Transverse colon (tissue), 4 donors: ENCODE results near the gene TTC4. TPM values are rescaled to one million over a fixed set of nuclear protein-coding genes. Genes with fewer than 3 reads are reported as not detected.

Experiments
- DNase-seq: peaks from one replicate; pipeline ENCODE4 v3.0.0-alpha.2; 2019
- H3K27ac ChIP-seq, 4 donors: fragments of 200-600 bp; sonication (generic); 2 replicates each; pipeline ENCODE4 v1.5.1; 2016 to 2018; ENCODE audit warnings: inconsistent platforms in 4 of 4
- H3K27me3 ChIP-seq: fragments of 200-600 bp; sonication (generic); 2 replicates; pipeline ENCODE4 v1.5.1; 2017; ENCODE audit warnings: inconsistent platforms
- H3K36me3 ChIP-seq, 4 donors: fragments of 200-600 bp; sonication (generic); 2 replicates each; pipeline ENCODE4 v1.5.1; 2017 to 2019; ENCODE audit warnings: inconsistent platforms in 4 of 4
- H3K4me1 ChIP-seq, 4 donors: fragments of 200-600 bp; sonication (generic); 2 replicates each; pipeline ENCODE4 v1.5.1; 2017 to 2020; ENCODE audit warnings: inconsistent platforms in 4 of 4
- H3K4me3 ChIP-seq, 4 donors: fragments of 200-600 bp; sonication (generic); 1 replicate in 1 of 4; 2 replicates in 3 of 4; pipeline versions ENCODE4 v1.5.1 to v1.6.1; 2017 to 2019; ENCODE audit warnings: inconsistent platforms in 4 of 4
- H3K9me3 ChIP-seq, 2 donors: fragments of 200-600 bp; sonication (generic); 2 replicates each; pipeline ENCODE4 v1.5.1; 2017 to 2019; ENCODE audit warnings: inconsistent platforms in 2 of 2
- EP300 ChIP-seq: sonication (generic); formaldehyde crosslinking; IDR thresholded peaks from one replicate; pipeline ENCODE4 v1.6.1; 2017; ENCODE audit warnings: antibody characterized with exemption, low read depth
- POLR2A ChIP-seq: fragments of 450-650 bp; IDR thresholded peaks from one replicate; pipeline ENCODE4 v1.6.1; 2016; ENCODE audit warnings: antibody characterized with exemption, mild to moderate bottlenecking, moderate library complexity
- POLR2AphosphoS5 ChIP-seq, 3 donors: sonication (generic); formaldehyde crosslinking; IDR thresholded peaks; one replicate each; pipeline ENCODE4 v1.6.1; 2016; ENCODE audit warnings: antibody characterized with exemption in 3 of 3
- WGBS, 2 donors: methylation state at CpG; one replicate each; pipeline ENCODE4 v1.1.5; 2018; ENCODE audit warnings: low coverage in 1 of 2; 5-methylcytosine and 5-hydroxymethylcytosine counted together
- in situ Hi-C, 4 donors: fragments of 200-750 bp; cut with MboI; loops; one replicate each; pipeline versions ENCODE4 v1.15.0 to v1.15.1; 2017; ENCODE audit warnings: low sequenced_read_pairs in 3 of 4, low pct_ligation_motif_present in 1 of 4, low pct_unique_long_range_greater_than_20kb in 1 of 4
- intact Hi-C: fragments of 100-400 bp; cut with DNase I; formaldehyde crosslinking; loops from one replicate; pipeline ENCODE4 v1.15.1; 2023; ENCODE audit warnings: low total_unique reads
- total RNA-seq, 4 donors: library from RNA; depleted of rRNA; stranded (reverse); fragments of >200 nt; gene quantifications; one replicate each; pipeline ENCODE4 v1.1.0, GENCODE V29; 2016
- TF ChIP-seq, protein P1 (sequence below), 5 experiments: fragments of 200-600 bp in 3 of 5; fragments of 450-650 bp in 2 of 5; sonication (generic) in 3 of 5; IDR thresholded peaks; 1 replicate in 2 of 5; 2 replicates in 3 of 5; pipeline ENCODE4 v1.5.1; 2016 to 2017; ENCODE audit warnings: antibody characterized with exemption in 5 of 5, inconsistent platforms in 3 of 5, mild to moderate bottlenecking in 2 of 5, moderate library complexity in 1 of 5

Gene TTC4
- total RNA-seq, 4 donors from 2014 or later = 1.8 to 33.7 (median 15.2) TPM

DNA sequence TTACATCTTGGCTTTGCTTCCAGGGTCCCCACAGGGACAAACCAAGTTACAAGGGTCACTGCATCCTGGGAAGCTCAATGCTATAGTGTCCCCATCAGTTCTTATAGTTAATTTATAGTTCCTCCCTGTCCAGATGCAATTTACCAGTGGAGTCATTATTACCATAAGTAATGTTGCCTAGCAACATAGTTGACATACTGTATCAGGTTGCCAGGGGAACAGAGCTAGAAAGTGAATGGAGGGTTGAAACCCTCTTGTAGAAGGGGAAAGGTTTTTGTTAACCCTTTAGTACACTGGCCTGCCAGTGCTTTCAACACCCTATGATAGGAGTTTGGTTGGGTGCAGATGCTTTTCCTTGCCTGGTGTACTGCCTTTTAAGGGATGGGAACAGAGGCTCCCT is 34.3 kb upstream of the TTC4 start:
- Histone ChIP-seq H3K27ac (no peak overlapping the region), H3K9me3 (no peaks in the 10 kb centered on the region), H3K27me3 (no peaks in the 10 kb centered on the region), H3K36me3 (no peaks in the 10 kb centered on the region), H3K4me1 (no peaks in the 10 kb centered on the region), H3K4me3 (no peak overlapping the region)
- intact Hi-C loops (no loop called here), in situ Hi-C loops (no loop called here)
- no peak for DNase-seq
- TF ChIP-seq EP300 (no peak), POLR2AphosphoS5 (IDR thresholded peaks at IDR 0.05) (no peak)

DNA sequence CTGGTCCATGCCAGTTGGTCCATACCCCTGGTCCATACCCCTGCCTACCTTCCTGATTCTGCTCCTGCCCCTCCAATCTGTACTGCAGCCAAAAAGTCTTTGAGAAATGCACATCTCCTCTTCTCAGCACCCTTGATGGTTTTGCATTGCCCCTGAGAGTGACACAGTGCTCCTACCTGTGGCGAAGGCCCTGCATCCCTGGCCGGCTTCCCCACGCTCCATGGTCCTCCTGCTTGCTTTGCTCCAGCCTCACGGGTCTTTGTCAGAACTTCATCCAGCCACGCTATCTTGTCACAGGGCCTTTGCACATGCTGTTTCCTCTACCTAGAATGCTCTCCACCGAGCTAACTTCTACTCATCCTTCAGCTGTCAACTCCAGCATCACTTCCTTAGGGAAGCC is 32.2 kb upstream of the TTC4 start:
- no peak overlapping the region for H3K4me3 ChIP-seq
- no peaks in the 10 kb centered on the region for H3K4me1 ChIP-seq
- no peaks in the 10 kb centered on the region for H3K27me3 ChIP-seq
- DNase-seq = no peak
- intact Hi-C loops (no loop called here), in situ Hi-C loops (no loop called here)
- WGBS, 2 donors = 77 to 83% methylated on average over 6 of the region's 6 CpGs
- H3K27ac ChIP-seq = no peak overlapping the region
- no peaks in the 10 kb centered on the region for H3K9me3 ChIP-seq
- TF ChIP-seq EP300 (no peak), POLR2AphosphoS5 (IDR thresholded peaks at IDR 0.05) (no peak), POLR2A (no peak)
- TF ChIP-seq, protein P1, sequence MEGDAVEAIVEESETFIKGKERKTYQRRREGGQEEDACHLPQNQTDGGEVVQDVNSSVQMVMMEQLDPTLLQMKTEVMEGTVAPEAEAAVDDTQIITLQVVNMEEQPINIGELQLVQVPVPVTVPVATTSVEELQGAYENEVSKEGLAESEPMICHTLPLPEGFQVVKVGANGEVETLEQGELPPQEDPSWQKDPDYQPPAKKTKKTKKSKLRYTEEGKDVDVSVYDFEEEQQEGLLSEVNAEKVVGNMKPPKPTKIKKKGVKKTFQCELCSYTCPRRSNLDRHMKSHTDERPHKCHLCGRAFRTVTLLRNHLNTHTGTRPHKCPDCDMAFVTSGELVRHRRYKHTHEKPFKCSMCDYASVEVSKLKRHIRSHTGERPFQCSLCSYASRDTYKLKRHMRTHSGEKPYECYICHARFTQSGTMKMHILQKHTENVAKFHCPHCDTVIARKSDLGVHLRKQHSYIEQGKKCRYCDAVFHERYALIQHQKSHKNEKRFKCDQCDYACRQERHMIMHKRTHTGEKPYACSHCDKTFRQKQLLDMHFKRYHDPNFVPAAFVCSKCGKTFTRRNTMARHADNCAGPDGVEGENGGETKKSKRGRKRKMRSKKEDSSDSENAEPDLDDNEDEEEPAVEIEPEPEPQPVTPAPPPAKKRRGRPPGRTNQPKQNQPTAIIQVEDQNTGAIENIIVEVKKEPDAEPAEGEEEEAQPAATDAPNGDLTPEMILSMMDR (IDR thresholded peaks at IDR 0.05) = no peak
- no peaks in the 10 kb centered on the region for H3K36me3 ChIP-seq

DNA sequence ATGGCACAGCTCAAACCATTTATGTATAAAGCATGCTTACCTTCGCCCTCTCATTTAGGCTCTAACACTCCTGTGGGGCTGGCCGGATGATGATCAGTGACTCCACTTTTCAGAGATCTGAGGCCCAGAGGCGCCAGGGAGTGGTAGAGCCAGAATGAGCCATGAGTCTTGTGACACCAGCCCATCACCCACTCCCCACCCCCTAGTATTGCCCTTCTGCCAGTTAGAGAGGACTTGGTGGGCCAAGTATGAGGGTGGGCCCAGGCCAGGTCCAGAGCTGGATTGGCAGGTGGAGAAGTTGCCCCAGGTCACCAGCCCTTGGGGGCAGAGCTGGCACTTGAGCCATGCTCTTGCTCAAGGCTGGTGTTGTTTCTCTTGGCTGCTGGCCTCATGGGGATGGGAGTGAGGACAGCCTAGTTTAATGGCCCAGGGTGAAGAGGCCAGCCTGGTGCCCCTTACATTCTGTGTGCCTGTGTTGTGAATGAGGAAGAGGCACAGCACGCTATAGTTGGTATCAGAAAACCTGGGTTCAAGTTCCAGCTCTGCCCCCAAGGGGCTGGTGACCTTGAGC is 30.2 kb upstream of the TTC4 start:
- in situ Hi-C loops = no loop called here
- intact Hi-C loops = no loop called here

DNA sequence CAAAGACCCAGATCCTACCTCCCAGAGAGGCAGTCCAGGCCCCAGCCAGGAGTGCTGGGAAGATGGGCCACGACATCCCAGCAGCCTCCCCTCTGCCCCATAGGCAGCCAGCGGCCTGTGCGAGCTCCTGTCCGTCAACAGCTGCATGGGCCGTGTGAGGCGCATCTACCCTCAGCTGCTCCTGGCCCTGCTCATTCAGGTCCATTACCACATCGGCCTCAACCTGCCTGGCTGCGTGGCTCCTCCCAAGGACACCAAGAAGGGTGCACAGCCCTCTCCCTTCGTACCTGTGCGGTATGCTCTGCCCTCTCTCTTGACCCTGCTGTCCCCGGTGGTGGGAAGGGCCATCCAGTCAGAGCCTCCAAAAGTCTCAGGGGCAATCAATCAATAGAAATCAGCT is 29.5 kb upstream of the TTC4 start:
- H3K4me3 ChIP-seq = no peak overlapping the region
- TF ChIP-seq, protein P1 (IDR thresholded peaks at IDR 0.05) = no peak
- TF ChIP-seq EP300 (no peak), POLR2A (no peak), POLR2AphosphoS5 (IDR thresholded peaks at IDR 0.05) (no peak)
- in situ Hi-C loops (no loop called here), intact Hi-C loops (no loop called here)
- H3K27ac ChIP-seq = no peak overlapping the region
- H3K36me3 ChIP-seq = no peaks in the 10 kb centered on the region
- H3K27me3 ChIP-seq = no peaks in the 10 kb centered on the region
- WGBS, 2 donors = 72 to 93% methylated on average over 2 to 6 of the region's 11 CpGs
- no peaks in the 10 kb centered on the region for H3K9me3 ChIP-seq
- no peaks in the 10 kb centered on the region for H3K4me1 ChIP-seq
- DNase-seq = no peak

More for the DNA sequence above, 30.2 kb upstream of the TTC4 start:
- no peak overlapping the region for H3K4me3 ChIP-seq
- H3K4me1 ChIP-seq = no peaks in the 10 kb centered on the region
- no peak for DNase-seq
- 91% methylated on average over 4 of the region's 4 CpGs; no CpG with 5 or more reads in 1 of the 2 donors for WGBS, 2 donors
- TF ChIP-seq POLR2AphosphoS5 (IDR thresholded peaks at IDR 0.05) = no peak
- no peak for TF ChIP-seq POLR2A
- no peak for TF ChIP-seq EP300
- TF ChIP-seq, protein P1 (IDR thresholded peaks at IDR 0.05) = no peak
- H3K27me3 ChIP-seq = no peaks in the 10 kb centered on the region
- no peak overlapping the region for H3K27ac ChIP-seq
- no peaks in the 10 kb centered on the region for H3K9me3 ChIP-seq
- H3K36me3 ChIP-seq = no peaks in the 10 kb centered on the region

DNA sequence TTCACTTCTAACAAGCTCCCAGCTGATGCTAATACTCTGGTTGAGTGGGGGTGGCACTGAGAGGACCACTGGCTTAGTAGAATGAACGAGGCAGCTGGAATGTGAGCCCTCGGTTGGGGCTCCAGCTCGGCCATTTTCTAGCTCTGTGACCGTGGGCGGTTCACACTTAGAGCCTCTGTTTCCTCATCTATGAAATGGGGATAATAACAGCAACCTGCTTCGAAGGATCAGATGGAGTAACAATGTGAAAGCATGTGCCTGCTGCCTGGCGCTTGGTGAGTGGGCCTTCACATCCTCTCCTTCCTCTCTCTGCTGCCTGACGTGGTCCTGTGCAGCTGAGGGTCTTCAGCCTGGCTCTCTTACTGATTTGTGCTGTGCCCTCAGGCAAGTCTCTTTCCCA is 20.9 kb upstream of the TTC4 start:
- intact Hi-C loops = no loop called here
- WGBS, 2 donors = 79 to 94% methylated on average over 4 to 8 of the region's 8 CpGs
- no peaks in the 10 kb centered on the region for H3K9me3 ChIP-seq
- in situ Hi-C loops = no loop called here
- no peak for DNase-seq
- H3K4me1 ChIP-seq = no peaks in the 10 kb centered on the region
- H3K27ac ChIP-seq = no peak overlapping the region
- H3K4me3 ChIP-seq = no peak overlapping the region
- H3K27me3 ChIP-seq = no peaks in the 10 kb centered on the region
- TF ChIP-seq EP300 (no peak), POLR2AphosphoS5 (IDR thresholded peaks at IDR 0.05) (no peak), POLR2A (no peak)
- TF ChIP-seq, protein P1 (IDR thresholded peaks at IDR 0.05) = no peak
- no peaks in the 10 kb centered on the region for H3K36me3 ChIP-seq
